ENCODE measurements around the gene TRAF3IP1. TPM values are rescaled to one million over a fixed set of nuclear protein-coding genes. Genes with fewer than 3 reads are reported as not detected.

Gene TRAF3IP1
- total RNA-seq, 2 donors from 2014 or later, result 8.9 to 9.3 TPM

DNA sequence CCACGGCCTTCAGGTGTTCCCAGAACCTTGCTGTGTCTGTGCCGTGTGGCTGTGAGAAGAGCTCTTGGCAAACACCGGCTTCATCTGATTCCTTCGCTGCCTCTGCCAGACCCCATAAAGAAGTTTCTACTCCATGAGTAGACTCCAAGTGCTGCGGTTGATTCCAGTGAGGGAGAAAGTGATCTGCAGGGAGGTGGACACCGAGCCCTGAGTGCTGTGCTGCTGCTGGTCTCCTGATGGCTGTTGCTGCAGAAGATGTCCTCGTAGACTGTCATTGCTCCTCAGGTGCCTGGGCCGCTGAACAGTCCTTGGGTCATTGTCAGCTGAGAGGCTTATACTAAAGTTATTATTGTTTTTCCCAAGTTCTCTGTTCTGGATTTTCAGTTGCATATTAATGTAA lies 126.1 kb downstream of the TRAF3IP1 start:
- no peak for DNase-seq
- H3K36me3 Mint-ChIP-seq (ENCODE audit: low read depth), result peaks cover 2% of the 10 kb centered on the region
- no peaks in the 10 kb centered on the region for H3K9me3 ChIP-seq (ENCODE audit: control insufficient read depth, low read length, poor library complexity, severe bottlenecking)
- peaks cover 12% of the 10 kb centered on the region for H3K4me1 Mint-ChIP-seq
- ATAC-seq, result no peak
- no peak overlapping the region for H3K4me3 Mint-ChIP-seq
- H3K27me3 Mint-ChIP-seq, result no peaks in the 10 kb centered on the region
- H3K27ac Mint-ChIP-seq, result no peak overlapping the region

GRCh38 chr2:238448031-238448955 lies 128.0 kb downstream of the TRAF3IP1 start:
- H3K9me3 ChIP-seq (ENCODE audit: control insufficient read depth, low read length, poor library complexity, severe bottlenecking), result no peaks in the 10 kb centered on the region

GRCh38 chr2:238449241-238449640 lies 128.9 kb downstream of the TRAF3IP1 start:
- H3K4me3 Mint-ChIP-seq, result no peak overlapping the region
- peaks cover 5% of the 10 kb centered on the region for H3K4me1 Mint-ChIP-seq
- H3K36me3 Mint-ChIP-seq (ENCODE audit: low read depth), result peaks cover 2% of the 10 kb centered on the region
- peak overlapping the region; percentile 29 for H3K27ac Mint-ChIP-seq
- ATAC-seq (no peak), DNase-seq (no peak)
- H3K9me3 ChIP-seq (ENCODE audit: control insufficient read depth, low read length, poor library complexity, severe bottlenecking), result no peaks in the 10 kb centered on the region
- H3K27me3 Mint-ChIP-seq, result no peaks in the 10 kb centered on the region

More at GRCh38 chr2:238448031-238448955, 128.0 kb downstream of the TRAF3IP1 start:
- peak overlapping the region; percentile 29 for H3K27ac Mint-ChIP-seq
- peaks cover 7% of the 10 kb centered on the region for H3K4me1 Mint-ChIP-seq
- DNase-seq (no peak), ATAC-seq (no peak)
- no peaks in the 10 kb centered on the region for H3K27me3 Mint-ChIP-seq
- no peak overlapping the region for H3K4me3 Mint-ChIP-seq
- H3K36me3 Mint-ChIP-seq (ENCODE audit: low read depth), result peaks cover 2% of the 10 kb centered on the region

GRCh38 chr2:238449909-238450417 lies 129.6 kb downstream of the TRAF3IP1 start:
- Mint-ChIP-seq H3K4me1 (peaks cover 5% of the 10 kb centered on the region), H3K27ac (no peak overlapping the region), H3K4me3 (no peak overlapping the region), H3K27me3 (no peaks in the 10 kb centered on the region), H3K36me3 (ENCODE audit: low read depth) (peaks cover 2% of the 10 kb centered on the region)
- DNase-seq, result no peak
- no peak for ATAC-seq
- H3K9me3 ChIP-seq (ENCODE audit: control insufficient read depth, low read length, poor library complexity, severe bottlenecking), result no peaks in the 10 kb centered on the region

DNA sequence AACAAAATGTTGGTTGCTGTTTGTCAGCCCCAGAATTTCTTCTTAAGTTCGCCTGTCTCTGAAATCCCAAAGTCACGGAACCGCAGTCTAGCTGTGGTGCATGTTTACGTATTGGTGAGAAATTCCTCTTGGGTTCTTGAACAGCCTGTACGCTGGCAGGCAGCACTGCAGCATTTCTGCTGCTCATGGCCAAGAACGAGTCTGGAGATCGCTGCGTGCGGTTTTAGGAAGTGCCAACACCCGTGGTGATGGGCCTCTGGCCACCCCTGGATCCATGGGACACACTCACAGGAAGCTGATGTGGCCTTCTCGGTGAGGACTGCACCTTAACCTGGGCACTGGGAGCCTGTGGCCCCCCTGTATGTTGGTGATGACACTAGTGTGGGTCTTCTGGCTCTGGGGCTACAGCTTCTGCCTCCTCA lies 130.1 kb downstream of the TRAF3IP1 start:
- H3K9me3 ChIP-seq (ENCODE audit: control insufficient read depth, low read length, poor library complexity, severe bottlenecking), result no peaks in the 10 kb centered on the region
- H3K27me3 Mint-ChIP-seq, result no peaks in the 10 kb centered on the region
- DNase-seq (no peak), ATAC-seq (no peak)
- peaks cover 5% of the 10 kb centered on the region for H3K4me1 Mint-ChIP-seq
- no peak overlapping the region for H3K27ac Mint-ChIP-seq
- peaks cover 2% of the 10 kb centered on the region for H3K36me3 Mint-ChIP-seq (ENCODE audit: low read depth)
- H3K4me3 Mint-ChIP-seq, result no peak overlapping the region

Other genes with a start within 250 kb of the TRAF3IP1 start
- under 1 TPM in 1 of 2 donors, not detected in 1; 0.05 TPM for gene ESPNL, start 220.2 kb upstream of the TRAF3IP1 start, total RNA-seq
- not detected for gene KLHL30, start 181.8 kb upstream of the TRAF3IP1 start, total RNA-seq
- not detected for gene ERFE, start 161.5 kb upstream of the TRAF3IP1 start, total RNA-seq
- 100 to 1,000 TPM; 114 to 123 TPM for gene ILKAP, start 116.8 kb upstream of the TRAF3IP1 start, total RNA-seq
- 1 to 10 TPM in 1 of 2 donors, under 1 TPM in 1; 0.47 to 1.3 TPM for gene HES6, start 80.5 kb upstream of the TRAF3IP1 start, total RNA-seq
- 10 to 100 TPM; 40.7 to 40.8 TPM for gene PER2, start 31.9 kb upstream of the TRAF3IP1 start, total RNA-seq
- gene ASB1, start 106.4 kb downstream of the TRAF3IP1 start, total RNA-seq, result 10 to 100 TPM; 11.9 to 14.3 TPM